Cardiac atrium fibroblast (primary cell): Measurements from ENCODE around the gene AURKAIP1. TPM values are rescaled to one million over a fixed set of nuclear protein-coding genes. Genes with fewer than 3 reads are reported as not detected.

Experiments used
- total RNA-seq: library from RNA; depleted of rRNA; stranded (reverse); fragments of >200 nt; gene quantifications from 2 replicates; pipeline ENCODE4 v1.2.3, GENCODE V29; 2015

The AURKAIP1 gene
- total RNA-seq = 117 and 148 TPM in 2 replicates

DNA sequence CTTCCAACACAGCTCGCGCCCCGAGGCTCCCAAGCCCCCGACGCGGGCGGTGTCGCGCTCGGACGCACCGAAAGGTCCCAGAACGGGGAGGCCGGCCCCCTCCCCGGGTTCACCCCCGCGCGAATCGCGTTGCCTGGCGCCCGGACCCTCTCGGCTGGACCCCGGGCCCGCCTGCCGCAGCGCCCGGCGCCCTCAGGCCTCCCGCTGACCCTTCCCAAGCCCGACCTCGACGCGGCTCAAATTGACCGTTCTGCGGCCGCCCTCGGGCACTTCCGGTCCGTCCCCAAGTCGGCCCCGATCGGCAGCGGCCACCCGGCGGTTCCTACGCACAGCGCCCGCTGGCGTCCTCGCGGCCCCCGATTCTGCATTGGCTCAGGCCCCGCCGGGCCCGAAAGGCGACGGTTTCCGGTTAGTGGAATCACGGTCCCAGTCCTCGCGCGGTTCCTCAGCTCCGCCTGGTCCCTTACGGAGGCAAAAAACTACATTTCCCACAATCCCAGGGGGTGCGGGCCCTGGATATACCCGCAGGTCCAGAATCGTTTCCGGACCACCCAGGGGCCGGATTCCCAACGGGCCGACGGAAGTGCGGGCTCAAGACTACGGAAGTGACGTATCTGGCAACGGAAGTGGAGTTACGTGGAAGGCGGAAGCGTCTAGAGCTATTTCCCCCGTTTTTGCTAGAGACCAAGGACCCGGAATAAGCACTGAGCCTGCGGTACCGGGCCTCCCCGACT, at the start of gene AURKAIP1:
AURKAIP1 (minus strand) TSS at position 279 of the 734 bp plus-strand sequence. CDS start 451 bp downstream, outside the sequence.

GRCh38 chr1:1421147-1421906, 46.3 kb upstream of the AURKAIP1 start, which contains the start of gene ANKRD65:
TSS of gene ANKRD65 (minus strand) at chr1:1421276. CDS start at chr1:1421005, 271 bp downstream.

GRCh38 chr1:1406821-1407635, 32.0 kb upstream of the AURKAIP1 start, which contains the start of gene MRPL20:
TSS of gene MRPL20 (minus strand) at chr1:1407293. CDS start at chr1:1407217, 76 bp downstream.

GRCh38 chr1:1399187-1399871, 24.3 kb upstream of the AURKAIP1 start, which contains the start of gene CCNL2:
TSS of gene CCNL2 (minus strand) at chr1:1399335. CDS start at chr1:1399306, 29 bp downstream.

DNA sequence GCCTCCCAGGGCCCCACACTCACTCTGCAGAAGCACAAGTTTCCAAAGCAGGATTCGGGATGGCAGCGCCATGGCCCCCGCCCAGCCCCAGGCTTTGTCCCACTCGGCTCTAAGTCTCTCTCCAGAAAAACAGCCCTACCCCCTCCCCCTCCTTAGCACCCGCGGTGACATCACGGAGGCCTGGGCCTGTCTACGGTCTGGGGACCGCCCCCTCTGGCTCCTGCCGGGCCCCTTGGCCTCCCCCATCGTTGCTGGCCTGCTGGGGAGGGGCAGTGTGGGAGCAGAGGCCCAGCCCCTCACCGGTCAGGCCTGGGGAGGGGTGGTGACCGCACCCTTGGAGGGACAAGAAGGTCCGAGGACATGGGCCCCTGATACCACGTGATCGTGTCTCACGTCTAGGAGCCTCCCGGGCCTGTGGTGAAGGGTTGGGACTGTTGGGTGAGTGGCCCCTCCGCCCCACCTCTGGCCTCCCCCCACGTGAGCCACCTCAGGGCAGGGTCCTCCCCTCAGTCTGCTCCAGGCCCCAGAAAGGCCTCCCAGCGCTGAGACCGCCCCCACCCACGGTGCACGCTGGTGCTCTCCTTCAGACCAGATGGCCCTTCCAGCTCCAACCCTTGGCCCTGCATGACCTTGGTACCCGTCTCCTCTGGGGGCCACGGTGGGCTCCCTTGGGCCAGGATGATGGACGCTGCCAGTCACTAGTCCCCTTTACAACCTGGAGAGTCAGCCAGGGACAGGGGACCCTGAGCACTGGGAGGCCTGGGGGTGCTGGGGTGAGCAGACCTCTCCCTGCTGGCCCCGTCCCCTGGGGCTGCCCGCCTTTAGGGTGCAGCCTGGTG, 16.4 kb downstream of the AURKAIP1 start, which contains the start of gene MXRA8:
MXRA8 (minus strand) TSS at position 123 of the 839 bp plus-strand sequence; CDS start at position 72, 51 bp downstream.

GRCh38 chr1:1349256-1350012, 25.6 kb downstream of the AURKAIP1 start, which contains the start of gene DVL1:
TSS of gene DVL1 (minus strand) at chr1:1349418. CDS start at chr1:1349065, 353 bp downstream.

GRCh38 chr1:1331068-1331965, 43.7 kb downstream of the AURKAIP1 start, which contains the start of gene TAS1R3:
TSS of gene TAS1R3 (plus strand) at chr1:1331280. CDS start at chr1:1331346, 66 bp downstream.

DNA sequence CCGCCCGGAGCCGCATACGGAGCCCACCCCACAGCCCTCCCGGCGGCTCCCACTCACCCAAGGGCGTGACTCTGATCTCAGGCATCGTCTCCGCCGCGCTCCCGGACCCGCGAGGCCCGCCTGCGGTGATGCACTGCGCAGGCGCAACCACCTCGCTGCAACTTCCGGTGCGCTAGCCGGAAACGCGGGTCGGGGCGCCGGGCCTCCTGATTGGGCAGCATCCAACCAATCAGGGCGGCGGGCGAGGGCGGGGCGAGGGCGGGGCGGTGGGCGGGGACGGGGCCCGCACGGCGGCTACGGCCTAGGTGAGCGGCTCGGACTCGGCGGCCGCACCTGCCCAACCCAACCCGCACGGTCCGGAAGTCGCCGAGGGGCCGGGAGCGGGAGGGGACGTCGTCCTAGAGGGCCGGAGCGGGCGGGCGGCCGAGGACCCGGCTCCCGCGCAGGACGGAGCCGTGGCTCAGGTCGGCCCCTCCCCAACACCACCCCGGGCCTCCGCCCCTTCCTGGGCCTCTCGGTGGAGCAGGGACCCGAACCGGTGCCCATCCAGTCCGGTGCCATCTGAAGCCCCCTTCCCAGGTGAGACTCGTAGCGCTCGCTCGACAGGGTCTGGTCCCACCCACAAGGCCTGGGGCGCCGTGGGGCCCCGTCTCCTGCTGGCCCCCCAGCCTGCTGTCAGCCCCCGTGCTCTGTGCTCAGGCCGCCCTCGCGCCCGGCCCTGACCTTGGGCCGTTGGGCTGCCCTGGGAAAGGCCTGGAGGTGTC, 50.3 kb downstream of the AURKAIP1 start, which contains the start of the genes CPTP and INTS11:
CPTP (plus strand) TSS at position 279 of the 764 bp plus-strand sequence. CDS start 2,109 bp downstream, outside the sequence.
INTS11 (minus strand) TSS at position 137 of the 764 bp plus-strand sequence; CDS start at position 85, 52 bp downstream.

Other genes with a start within 250 kb of the AURKAIP1 start
- not detected in 2 replicates for gene TTLL10, start 201.3 kb downstream of the AURKAIP1 start, total RNA-seq
- not detected in 2 replicates for gene TNFRSF18, start 168.6 kb downstream of the AURKAIP1 start, total RNA-seq
- 1.9 TPM in 1 of 2 replicates, not detected in the other for gene TNFRSF4, start 161.1 kb downstream of the AURKAIP1 start, total RNA-seq
- gene SDF4, start 143.2 kb downstream of the AURKAIP1 start, total RNA-seq = 231 and 251 TPM in 2 replicates
- 21.7 and 38.4 TPM in 2 replicates for gene B3GALT6, start 143.0 kb downstream of the AURKAIP1 start, total RNA-seq
- 4.0 TPM in 1 of 2 replicates, not detected in the other for gene C1QTNF12, start 128.5 kb downstream of the AURKAIP1 start, total RNA-seq
- 31.1 and 39.7 TPM in 2 replicates for gene UBE2J2, start 101.4 kb downstream of the AURKAIP1 start, total RNA-seq
- gene SCNN1D, start 94.8 kb downstream of the AURKAIP1 start, total RNA-seq = 0.16 and 0.90 TPM in 2 replicates
- 20.4 and 39.4 TPM in 2 replicates for gene ACAP3, start 67.3 kb downstream of the AURKAIP1 start, total RNA-seq
- gene PUSL1, start 66.6 kb downstream of the AURKAIP1 start, total RNA-seq = 25.8 and 28.7 TPM in 2 replicates
- gene INTS11, start 50.5 kb downstream of the AURKAIP1 start, total RNA-seq = 64.3 and 78.3 TPM in 2 replicates
- gene CPTP, start 50.4 kb downstream of the AURKAIP1 start, total RNA-seq = 31.1 and 32.6 TPM in 2 replicates
- gene TAS1R3, start 43.9 kb downstream of the AURKAIP1 start, total RNA-seq = under 0.01 and 0.49 TPM in 2 replicates
- gene DVL1, start 25.8 kb downstream of the AURKAIP1 start, total RNA-seq = 43.1 and 48.4 TPM in 2 replicates
- gene MXRA8, start 16.7 kb downstream of the AURKAIP1 start, total RNA-seq = 121 and 139 TPM in 2 replicates
- gene CCNL2, start 24.1 kb upstream of the AURKAIP1 start, total RNA-seq = 79.7 and 127 TPM in 2 replicates
- 76.9 and 98.2 TPM in 2 replicates for gene MRPL20, start 32.1 kb upstream of the AURKAIP1 start, total RNA-seq
- 2.2 TPM in 1 of 2 replicates, not detected in the other for gene ANKRD65, start 46.1 kb upstream of the AURKAIP1 start, total RNA-seq
- gene VWA1, start 60.5 kb upstream of the AURKAIP1 start, total RNA-seq = 17.7 and 32.0 TPM in 2 replicates
- gene ATAD3C, start 74.5 kb upstream of the AURKAIP1 start, total RNA-seq = not detected in 2 replicates
- 15.7 and 19.9 TPM in 2 replicates for gene ATAD3B, start 96.6 kb upstream of the AURKAIP1 start, total RNA-seq
- 34.5 and 35.4 TPM in 2 replicates for gene ATAD3A, start 137.0 kb upstream of the AURKAIP1 start, total RNA-seq
- 7.0 TPM in 2 replicates for gene TMEM240, start 165.4 kb upstream of the AURKAIP1 start, total RNA-seq
- 85.7 and 101 TPM in 2 replicates for gene SSU72, start 199.7 kb upstream of the AURKAIP1 start, total RNA-seq
- 10.8 and 14.9 TPM in 2 replicates for gene FNDC10, start 224.9 kb upstream of the AURKAIP1 start, total RNA-seq
- gene MIB2, start 240.3 kb upstream of the AURKAIP1 start, total RNA-seq = 51.0 and 54.3 TPM in 2 replicates